Left forelimb (tissue), 1 donor: ENCODE results near the gene VSTM5.

Experiments
- DNase-seq: peaks from one replicate; pipeline ENCODE4 v3.0.0-alpha.2; 2018; ENCODE audit warnings: low spot score

Gene VSTM5

GRCh38 chr11:93842461-93842860 lies 8.0 kb downstream of the VSTM5 start:
- DNase-seq, result peak; percentile 26

DNA sequence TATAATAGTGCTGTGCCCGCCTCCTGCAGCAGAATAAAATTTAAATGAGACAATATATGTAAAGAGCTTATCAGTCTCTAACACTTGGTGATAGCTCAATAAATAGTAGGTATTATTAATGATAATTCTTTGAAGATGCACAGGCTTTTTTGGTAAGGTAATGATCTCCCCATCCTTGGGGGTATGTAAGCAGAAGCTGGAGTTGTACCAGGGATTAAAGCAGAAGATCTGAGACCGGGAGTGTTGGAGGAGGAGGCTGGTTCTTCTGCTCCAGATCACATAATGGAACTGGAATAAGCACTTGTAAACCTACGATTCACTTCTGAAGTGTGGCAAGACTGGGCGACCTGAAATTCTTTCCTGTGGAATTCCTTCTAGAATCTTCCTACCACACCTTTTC lies 8.4 kb downstream of the VSTM5 start:
- peak; percentile 9 for DNase-seq

DNA sequence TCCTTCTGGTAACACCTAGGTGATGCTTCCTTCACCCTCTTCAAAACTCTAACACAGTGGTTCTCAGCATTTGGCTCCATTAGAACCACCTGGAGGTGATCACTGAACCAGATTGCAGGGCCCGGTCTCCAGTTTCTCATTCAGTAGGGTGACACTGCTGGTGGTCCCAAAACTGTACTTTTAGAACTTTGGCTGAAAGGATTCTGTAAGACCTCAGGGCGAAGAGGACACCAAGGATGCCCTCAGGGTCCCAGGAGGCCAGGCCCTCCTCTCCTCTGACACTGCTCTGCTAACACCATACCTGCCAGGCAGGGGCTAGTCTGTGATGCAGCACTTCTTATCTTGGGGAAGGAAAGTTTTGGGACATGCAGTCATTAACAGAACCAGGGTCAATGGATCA lies 9.0 kb downstream of the VSTM5 start:
- DNase-seq, result peak; percentile 45

- DNase-seq, result peak; percentile 55
Measured at GRCh38 chr11:93840981-93841380, 9.4 kb downstream of the VSTM5 start.

GRCh38 chr11:93840180-93840579 lies 10.2 kb downstream of the VSTM5 start:
- no peak for DNase-seq

DNA sequence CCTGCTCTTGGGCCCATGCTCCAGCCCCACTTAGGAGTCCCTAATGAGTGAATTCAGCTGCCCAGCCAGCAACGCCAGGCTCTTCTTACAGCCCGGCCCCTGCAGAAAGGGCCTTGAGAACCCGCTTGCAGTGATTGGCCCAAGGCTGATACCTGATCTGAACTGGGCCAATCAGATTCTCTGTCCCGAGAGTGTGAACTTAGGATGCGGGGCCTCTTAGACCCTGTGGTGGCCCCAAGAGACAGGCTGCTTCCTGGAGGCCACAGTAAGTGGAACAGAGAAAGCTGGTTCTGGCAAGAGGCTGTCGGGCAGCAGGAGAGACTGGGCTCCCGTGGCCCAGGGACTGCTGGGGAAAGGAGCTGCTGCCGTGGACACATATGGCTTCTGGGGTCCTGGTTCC lies 11.5 kb downstream of the VSTM5 start:
- DNase-seq, result no peak

DNA sequence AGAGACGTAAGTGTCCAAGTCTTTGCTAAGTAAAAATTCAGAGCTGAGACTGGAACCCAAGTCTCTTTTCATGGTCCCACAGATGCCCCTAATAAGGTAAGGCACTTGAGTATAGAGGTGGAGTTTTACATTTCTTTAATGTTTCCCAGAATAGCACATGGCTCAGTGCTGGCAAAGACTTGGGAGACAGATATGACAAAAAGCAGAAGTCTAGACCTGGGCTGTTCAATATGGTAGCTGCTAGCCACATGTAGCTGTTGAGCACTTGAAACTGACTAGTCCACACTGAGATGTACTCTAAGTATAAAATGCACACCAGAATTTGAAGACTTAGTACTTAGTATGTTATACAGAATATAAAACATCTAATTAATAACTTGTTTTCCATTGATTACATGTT lies 17.6 kb downstream of the VSTM5 start:
- no peak for DNase-seq

DNA sequence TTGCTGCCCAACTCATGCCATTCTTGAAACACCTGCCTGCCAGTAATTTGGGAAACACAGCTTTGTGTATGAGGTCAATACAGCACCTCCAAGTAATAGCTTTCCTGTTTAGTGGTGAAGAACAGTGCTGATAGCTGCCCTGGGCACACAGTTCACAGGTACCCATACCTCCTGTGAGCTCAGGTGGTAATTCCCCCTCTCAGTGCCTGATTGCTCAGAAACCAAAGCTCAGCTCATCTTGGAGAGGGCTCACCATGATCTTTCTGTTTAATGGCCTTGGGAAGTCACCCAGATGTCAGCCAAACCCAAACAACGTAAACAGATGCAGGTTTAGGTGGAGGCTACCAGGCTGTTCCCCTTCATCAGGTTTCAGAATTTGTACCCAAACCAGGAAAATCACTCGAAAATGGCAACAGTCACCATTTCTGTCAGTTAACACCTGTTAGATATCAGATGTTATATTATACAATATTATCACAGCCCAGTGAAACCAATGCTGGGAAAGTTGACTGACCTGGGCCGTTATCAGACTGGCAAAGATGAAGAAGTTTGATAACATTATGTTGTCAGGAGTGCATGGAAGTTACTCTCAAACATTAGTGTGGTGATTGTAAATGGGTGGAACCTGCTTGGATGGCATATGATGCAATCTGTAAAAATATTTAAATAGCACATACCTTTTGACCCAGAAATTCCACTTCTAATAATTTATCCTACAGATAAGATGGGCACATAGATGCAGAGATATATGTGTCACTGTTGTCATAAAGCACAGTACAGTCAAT lies 18.9 kb downstream of the VSTM5 start:
- DNase-seq, result no peak

GRCh38 chr11:93829598-93829997 lies 20.8 kb downstream of the VSTM5 start:
- no peak for DNase-seq

DNA sequence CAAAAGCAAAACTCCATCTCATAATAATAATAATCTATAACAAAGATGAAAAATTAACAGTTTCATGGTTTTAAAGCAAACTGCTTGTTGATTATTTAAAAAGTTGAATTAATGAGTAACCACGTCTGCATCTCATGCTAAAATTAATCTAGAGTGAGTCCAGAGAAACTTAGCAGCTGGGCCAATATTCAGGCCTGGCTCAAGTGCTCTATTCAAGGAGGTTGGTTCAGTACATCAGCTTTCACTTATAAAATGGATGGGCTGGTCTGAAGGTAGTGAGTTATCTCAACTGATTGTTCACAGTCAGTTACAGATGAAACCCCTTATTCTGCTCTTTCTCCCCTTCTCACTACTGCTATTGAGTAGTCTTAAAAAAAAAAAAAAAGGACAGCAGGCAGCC lies 23.1 kb downstream of the VSTM5 start:
- DNase-seq, result no peak

- no peak for DNase-seq
Measured at GRCh38 chr11:93823210-93823609, 27.2 kb downstream of the VSTM5 start.

DNA sequence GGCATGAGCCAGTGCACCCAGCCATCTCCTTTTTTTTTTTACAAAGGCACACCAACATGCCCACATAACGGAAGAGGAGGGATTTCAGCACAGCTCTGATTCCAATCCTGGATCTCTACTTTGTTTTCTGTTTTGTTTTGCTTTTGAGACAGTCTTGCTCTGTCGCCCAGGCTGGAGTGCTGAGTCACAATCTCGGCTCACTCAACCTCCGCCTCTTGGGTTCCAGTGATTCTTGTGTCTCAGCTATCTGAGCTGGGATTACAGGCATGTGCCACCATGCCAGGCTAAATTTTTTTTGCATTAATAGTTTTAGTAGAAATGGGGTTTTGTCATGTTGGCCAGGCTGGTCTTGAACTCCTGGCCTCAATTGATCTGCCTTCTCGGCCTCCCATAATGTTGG lies 28.1 kb downstream of the VSTM5 start:
- no peak for DNase-seq

GRCh38 chr11:93821617-93822016 lies 28.8 kb downstream of the VSTM5 start:
- DNase-seq, result no peak

- no peak for DNase-seq
Measured at GRCh38 chr11:93820847-93821246, 29.6 kb downstream of the VSTM5 start.

GRCh38 chr11:93819966-93820695 lies 30.3 kb downstream of the VSTM5 start:
- DNase-seq, result no peak

- DNase-seq, result no peak
Measured at GRCh38 chr11:93817426-93818348, 32.7 kb downstream of the VSTM5 start.

DNA sequence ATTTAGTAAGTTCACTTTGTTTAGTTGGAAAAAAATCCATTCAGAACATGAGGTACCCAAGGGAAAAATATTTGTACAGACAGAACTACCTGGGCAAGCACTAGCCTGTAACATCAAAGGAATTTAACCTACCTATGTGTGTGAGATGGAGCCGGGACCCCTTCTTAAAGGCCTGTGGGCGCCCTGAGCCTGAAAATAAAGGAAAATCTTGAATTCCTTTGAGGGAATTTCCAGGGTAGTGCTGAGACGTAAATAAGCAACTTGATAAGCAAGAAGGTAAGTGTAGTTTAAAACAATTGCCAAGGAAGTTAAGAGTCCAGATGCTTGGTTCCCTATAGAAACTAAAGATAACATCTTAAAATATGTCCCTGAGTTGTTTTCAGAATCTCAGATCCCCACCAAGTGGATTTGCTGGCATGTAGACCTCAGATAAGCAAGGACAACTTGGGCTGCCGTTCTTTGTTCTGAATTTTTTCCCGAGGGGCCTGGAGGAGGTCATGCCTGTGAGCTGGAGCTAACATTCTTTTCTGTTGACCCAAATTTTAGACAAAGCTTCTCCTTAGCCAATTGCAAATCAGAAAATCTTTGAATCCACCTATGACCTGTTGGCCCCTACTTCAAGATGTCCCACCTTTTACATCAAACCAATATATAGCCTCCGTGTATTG lies 35.3 kb downstream of the VSTM5 start:
- DNase-seq, result no peak

DNA sequence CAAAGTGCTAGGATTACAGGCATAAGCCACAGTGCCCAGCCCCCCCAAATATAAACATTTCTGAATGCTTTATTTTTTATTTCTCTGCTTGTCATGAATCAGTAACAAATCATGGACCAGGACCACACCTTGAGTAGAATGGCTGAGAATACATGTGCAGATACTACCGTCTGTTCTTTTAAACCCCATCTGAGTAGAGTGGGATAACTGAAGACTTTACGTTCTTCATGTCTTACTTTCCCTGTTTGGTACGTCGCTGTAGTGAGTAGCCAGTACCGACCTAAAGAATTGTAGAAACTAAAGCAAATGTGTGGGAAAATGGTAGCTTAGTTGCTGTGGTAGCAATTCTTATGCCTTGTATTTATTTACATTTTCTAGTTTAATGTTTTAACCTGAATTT lies 36.4 kb downstream of the VSTM5 start:
- no peak for DNase-seq

GRCh38 chr11:93807980-93808379 lies 42.4 kb downstream of the VSTM5 start:
- no peak for DNase-seq

- no peak for DNase-seq
Measured at GRCh38 chr11:93804879-93805278, 45.5 kb downstream of the VSTM5 start.

DNA sequence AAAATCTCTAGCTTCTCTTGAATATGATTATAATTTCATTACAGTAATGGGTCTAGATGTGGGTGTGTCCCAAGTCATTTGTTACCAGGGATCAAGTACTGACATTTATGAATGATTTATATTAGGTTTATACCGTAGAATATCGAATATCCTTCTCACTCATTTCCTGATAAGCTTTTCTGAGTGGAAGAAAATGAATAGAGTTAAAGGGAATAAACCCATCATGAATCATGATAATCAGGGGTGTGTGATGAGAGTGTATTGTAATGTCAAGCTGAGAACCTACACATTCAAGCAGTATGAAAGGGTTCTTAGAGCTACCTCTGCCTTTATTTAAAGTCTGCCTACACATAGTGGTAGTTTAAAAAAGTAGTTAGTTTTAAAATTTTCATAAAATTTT lies 49.1 kb downstream of the VSTM5 start:
- no peak for DNase-seq
